ENCODE measurements around the gene RNU1-4.
"Not testable (repeated sequence)": the region's sequence is repeated elsewhere in the genome, so short reads cannot be mapped to it uniquely, and the experiment has no call there.

The RNU1-4 gene

DNA sequence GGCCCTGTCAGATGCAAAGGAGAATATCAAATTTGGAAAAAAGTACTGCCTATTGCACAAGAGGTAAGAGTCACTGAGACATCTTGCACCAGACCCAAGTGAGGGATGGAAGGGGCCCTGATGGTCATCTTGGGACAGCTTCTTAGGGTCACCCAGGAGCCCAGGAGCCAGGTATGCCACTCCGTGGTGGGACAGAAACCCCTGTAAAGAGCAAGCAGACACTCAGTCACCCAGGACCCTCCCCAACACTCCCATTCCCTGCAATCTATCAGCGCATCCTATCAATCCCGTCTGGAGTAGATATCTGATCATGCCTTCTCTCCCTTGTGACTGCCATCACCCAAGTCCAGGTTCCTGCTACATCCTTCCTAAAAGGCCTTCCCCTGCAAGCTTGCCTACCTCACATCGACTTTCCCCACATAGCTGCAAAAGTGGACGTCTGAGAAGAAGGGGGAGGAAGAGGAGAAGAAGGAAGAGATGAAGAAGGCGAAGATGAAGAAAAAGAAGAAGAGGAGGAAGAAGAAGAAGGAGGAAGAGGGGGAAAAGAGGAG, 30.7 kb downstream of the RNU1-4 start:
- not testable (repeated sequence) for DNase-seq

DNA sequence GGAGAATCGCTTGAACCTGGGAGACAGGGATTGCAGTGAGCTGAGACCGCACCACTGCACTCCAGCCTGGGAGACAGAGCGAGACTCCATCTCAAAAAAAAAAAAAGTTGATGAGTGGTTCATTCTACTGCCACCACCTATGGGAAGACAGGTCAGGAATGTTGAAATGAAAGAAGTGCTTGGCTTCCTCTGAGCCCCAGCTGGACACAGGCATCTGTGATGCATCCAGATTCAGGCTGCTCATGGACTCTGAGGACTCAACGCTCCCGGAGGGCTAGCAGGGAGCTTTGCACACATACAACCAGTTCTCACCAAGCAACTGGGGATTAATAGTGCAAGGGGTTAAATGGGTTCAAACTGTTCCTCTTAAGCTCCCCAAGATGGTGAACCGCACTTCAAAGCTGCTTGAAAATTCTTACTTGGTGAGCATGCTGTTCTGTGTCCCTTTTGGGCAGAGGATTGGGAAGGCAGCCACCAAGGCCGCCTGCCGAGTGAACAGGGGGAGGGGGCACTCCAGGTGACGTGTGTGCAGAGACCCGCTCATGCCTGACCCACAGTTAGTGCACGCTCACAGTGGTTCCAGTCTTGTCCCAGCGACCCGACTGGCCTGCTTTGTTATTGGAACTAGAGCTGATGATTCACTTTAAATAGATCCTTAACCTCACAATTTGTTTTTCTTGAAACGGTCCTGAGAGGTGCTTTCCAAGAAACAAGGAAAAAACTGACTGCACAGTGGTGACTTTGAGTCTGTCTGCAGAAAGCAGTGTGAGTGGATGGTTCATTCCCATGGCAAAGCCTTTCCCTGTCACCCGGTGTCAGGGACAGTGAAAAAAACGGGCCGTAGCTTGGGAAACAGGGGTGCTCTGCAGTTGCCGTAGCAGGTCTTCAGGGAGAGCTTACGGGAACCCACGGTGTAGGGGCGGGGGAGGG, 32.2 kb downstream of the RNU1-4 start:
- not testable (repeated sequence) for DNase-seq

DNA sequence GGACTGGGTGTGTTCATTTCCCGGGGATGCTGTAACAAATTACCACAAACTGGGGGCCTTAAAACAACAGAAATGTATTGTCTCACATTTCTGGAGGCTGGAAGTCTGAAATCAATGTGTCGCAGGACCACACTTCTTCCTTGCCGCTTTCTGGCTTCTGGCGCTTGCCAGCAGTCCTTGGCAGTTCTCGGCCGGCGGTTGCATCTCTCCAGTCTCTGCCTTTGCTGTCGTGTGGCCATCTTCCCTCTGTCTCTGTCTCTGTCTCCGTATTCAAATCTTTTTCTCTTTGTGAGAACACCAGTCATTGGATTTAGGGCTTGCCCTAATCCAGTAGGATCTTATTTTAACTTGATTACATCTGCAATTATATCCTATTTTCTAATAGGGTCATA, 32.9 kb downstream of the RNU1-4 start:
- not testable (repeated sequence) for DNase-seq

DNA sequence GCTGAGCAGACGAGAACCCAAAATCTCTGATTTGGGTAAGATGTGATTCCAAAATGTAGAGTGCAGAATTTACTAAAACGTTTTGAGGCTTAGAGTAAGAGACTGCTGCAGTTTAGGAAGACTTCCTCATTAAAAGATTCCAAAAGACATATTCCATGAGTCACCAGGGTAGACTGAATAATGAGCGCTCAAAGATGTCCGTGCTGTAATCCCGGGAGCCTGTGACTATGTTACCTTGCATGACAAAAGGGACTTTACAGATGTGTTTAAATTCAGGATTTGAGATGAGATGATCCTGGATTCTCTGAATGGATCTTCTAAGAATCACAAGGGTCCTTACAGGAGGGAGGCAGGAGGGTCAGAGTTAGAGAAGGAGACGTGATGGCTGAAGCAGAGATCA, 33.4 kb downstream of the RNU1-4 start:
- DNase-seq: not testable (repeated sequence)

DNA sequence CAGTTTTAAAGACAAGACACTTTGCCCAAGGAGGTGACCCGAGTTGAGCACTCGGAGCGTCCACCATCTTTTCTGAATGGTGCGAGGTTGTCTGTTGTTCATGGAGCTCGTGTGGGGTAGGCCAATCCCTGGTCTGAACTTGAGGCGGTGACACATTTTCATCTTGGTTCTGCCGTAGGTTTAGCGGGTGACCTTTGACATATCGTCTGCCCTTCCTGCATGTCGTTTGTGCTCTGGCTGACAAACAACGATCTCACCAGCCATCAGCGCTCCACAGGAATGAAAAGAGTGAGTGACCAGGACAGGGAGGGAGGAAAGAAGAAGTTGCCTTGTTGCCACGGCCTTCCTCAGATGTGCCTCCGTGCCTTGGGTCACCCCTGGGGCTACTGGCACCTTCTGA, 34.5 kb downstream of the RNU1-4 start:
- DNase-seq: not testable (repeated sequence)

DNA sequence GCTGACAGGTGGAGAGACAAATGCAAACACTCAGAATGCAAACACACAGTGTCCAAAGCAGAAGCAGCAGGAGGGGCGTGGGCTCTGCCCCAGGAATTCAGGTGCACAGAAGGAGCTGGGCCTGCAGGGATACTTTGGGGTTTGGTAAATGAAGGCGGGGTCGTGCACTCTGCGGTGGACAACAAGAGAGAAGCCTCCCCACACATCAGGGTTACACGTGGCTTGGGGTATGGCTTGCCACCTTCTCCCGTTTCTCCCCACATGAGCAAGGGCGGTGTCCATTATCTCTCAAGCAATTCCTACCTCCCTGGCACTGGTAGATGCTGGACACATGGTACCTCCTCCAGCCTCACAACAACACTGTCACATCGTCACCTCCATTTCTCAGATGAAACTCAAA, 35.0 kb downstream of the RNU1-4 start:
- DNase-seq: not testable (repeated sequence)

DNA sequence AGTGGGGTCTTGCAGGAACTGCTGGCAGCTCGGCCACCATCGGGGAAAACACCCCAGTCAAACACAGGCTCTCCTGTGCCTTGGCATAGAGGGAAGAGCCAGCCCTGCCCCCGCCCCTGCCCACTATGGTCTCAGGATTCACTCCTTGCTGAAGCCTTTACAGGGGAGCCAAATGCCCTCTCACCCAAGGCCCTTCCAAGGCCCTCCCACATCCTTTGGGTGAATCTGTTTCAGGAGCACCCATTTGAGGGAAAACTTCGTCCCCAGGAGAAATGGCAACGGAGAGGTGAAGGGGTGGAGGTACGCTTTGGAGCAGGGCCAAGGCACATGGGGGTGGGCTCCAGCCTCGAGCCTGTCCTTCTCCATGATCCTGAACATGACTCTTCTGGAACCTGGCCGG, 35.9 kb downstream of the RNU1-4 start:
- not testable (repeated sequence) for DNase-seq

DNA sequence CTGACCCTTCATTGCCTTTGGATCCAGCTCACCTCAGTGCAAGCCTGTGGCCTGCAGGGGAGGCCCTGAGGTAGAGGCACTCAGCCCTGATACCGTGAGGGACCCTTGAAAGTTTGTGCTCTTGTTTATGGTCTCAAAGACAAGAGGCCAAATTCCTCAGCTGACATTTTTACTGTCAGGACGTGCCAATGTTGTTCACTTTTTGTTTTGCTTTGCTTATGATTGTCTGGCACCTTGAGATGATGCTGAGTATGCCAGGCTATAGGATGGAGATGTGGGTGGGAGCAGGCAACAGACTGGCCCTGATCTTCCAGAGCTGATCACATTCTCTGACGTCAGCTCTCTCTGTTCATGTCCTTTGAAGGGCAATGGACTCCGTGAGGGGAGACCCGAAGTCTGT, 36.5 kb downstream of the RNU1-4 start:
- not testable (repeated sequence) for DNase-seq

DNA sequence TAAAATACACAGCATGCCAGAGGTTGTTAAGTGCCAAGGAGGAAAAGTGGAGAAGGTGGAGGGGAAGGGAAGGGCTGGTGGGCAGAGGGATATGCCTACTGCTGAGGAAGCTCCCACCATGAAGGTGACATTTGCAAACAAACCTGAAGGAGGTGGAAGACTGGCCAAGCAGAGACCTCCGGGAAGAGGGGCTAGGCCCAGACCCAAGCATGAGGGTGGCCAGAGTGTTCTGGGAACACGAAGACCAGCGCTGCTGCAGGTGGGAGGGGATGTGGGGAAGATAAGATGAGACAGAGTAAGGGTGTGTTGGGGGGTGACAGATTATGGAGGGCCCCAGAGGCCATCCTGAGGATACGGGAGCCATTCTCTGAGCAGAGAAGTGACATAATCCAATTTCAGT, 37.5 kb downstream of the RNU1-4 start:
- not testable (repeated sequence) for DNase-seq

DNA sequence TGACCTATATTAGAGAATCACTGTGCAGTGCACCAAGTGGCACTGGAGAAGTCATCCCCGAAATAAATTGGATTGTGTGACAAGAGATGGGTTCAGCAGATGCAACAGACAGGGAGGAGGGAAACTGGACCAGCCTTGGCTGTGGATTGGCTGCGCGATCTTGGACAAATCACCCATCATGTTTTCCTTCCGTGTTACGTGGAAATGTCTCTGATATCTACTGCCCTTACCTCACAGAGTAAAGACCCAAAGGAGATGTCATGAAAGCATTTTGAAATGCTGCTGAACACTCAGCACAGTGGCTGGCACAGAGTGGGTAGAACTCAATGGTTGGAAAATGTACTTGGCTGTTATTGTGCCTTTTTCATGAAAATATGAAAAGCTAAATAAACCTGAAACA, 39.2 kb downstream of the RNU1-4 start:
- DNase-seq: not testable (repeated sequence)

DNA sequence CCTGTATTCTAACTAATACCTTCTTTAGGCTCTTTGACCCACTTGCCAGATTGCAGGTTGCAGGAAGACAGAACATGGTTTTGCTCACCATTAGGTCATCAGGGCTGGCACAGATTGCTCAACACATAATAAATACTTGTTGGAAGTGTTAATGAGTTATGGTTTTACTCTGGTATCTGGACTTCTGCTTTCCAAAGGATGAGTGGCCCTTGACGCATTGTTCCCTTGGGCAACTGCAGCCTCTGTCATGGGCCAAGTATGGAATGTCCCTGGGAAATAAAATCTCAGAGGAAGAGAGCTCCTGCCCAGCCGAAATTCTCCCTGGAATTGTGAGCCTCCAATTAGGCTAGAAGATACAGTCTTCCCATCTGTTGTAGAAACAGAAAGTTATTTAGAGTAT, 40.7 kb downstream of the RNU1-4 start:
- not testable (repeated sequence) for DNase-seq

DNA sequence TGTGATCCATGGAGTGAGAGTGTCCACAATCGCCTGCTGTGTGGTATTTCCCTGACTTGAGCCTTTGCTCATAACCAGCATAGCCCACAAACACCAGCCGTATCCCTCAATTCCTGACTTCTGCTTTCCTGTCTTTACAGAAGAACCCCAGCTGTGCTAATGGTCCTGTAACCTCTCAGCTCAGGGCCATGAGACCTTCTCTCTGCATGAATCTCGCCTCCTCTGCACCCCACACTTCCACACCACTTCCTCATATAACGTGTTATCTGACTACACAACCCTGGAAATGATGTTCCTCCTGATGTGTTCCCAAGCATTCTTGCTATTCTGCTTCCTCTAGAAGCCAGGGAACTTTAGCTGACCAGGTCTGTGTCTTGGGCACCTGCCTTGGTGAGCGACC, 41.3 kb downstream of the RNU1-4 start:
- DNase-seq: not testable (repeated sequence)

DNA sequence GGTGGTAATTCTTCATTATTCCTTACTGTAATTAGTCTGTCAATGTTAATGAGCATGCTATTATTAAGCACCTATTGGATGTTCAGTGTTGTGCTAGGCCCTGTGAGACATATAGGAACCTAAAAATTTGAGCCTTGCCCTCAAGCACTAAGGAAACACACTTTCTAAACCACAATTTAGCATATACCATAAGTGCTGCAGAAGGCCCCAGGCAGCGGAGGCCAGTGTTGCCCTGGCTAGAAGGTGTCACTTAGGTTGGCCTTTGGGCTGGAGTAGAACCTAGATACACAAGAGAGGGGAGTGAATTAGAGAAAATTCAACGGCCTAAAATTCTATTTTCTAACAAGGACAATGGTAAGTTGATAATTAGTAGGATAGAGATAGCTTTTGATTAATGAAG, 44.6 kb downstream of the RNU1-4 start:
- DNase-seq: not testable (repeated sequence)

DNA sequence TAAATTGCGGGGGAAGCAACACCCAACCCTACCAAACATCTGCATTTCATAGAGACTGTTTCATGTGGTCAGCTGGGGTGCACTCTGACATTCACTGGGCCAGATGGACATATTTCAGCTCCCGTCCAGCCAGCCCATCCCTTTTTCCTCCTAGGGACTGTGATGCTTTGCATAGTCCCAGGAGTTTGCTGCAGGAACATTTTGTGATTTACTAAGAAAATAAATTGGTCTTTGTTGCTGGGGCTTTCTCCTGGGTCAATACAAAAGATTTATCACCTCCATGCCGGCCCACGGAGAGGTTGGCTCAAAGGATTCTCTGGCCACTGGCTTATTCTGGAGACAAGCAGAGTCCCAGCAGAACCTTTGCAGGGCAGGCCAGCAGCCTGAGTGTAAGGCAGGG, 46.0 kb downstream of the RNU1-4 start:
- DNase-seq: not testable (repeated sequence)

DNA sequence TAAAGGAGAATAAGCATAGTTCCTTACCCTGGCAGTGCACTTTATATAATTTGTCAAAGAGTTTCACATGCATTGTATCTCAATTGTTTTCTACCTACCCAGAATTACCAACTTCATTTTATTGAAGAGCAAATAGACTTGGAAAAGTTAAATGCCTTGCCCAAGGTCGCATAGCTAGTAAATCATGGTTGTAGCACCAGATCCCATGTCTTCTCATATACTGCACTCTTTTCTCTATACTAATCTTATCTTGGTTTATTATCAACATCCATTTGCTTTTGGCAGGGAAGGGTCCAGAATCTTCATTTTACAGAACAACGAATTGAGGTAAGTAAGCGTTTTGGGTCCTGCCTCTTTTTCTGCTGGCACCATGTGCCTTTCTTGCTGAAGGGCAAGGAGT, 46.9 kb downstream of the RNU1-4 start:
- not testable (repeated sequence) for DNase-seq

DNA sequence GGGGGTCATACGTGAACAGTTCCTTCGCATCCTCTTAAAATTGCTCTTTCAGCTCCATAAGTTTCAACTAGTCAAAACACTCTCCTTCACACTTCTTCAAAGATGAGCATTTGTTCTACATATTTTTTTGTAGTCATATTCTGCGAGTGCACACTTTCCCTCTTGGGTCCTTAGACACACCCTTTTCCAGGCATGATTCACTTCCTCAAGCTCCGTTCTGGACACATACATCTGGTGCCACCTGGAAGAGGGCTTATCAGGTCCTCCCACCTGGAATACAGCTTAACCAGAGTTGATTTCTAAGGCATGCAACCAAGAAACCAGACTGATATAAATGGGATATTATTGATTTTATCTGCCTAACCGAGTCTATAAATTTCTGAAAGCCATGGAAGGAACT, 47.4 kb downstream of the RNU1-4 start:
- not testable (repeated sequence) for DNase-seq
